NCI-H69 (cell line): ENCODE data around the gene UCP3.
A peak's percentile ranks its signal among the peaks of the same experiment; 100 is the strongest.

Experiments used
- DNase-seq: peaks from one replicate; lab custom pipeline; 2025; lab: John Stamatoyannopoulos, UW

The UCP3 gene

DNA sequence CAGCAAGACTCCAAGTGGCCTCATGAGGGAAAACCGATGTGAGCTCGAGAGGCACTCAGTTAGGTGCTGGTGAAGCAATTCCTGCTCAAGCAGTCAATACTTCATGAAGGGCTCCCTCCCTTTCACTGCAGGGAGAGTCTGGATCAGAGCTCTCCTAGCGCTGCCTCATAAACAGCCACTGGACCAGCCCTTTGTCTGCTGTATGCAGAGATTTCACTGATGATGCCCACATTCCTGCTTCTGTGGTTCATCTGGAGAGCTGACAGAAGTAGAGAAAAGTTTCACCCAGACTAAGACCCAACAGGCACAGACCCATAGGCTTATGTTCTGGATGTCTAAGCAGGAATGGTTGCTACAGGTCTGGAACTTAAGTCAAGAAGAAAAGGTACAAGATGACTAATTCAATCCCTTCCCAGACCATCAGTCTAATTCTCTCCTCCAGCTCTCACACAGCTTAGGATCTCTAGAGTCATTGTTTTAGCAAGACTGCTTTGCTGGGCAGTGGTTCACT is 30.3 kb downstream of the UCP3 start:
- DNase-seq, result no peak

DNA sequence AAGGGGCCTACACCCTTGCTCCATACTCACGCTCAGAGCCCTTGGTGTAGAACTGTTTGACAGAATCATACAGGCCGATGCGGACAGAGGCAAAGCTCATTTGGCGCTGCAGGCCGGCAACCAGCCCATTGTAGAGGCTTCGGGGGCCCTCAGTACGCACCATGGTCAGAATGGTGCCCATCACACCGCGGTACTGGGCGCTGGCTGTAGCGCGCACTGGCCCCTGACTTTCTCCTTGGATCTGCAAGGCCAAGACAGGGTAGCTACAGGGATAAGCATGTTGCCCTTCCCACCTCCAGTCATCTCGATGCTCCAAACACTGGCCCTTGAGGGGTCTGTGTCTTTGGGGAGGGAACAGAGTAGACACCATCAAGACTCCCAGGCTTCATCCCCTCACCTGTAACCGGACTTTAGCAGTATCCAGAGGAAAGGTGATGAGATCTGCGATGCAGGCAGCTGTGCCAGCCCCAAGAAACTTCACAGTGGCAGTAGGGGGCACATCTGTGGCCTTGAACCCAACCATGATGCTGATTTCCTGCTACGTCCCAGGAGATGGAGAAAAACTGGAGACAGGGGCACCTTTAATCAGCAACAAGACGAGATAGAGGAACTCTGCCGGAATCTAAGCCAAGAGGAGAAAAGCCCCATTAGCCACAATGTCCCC is 30.9 kb downstream of the UCP3 start:
- no peak for DNase-seq

DNA sequence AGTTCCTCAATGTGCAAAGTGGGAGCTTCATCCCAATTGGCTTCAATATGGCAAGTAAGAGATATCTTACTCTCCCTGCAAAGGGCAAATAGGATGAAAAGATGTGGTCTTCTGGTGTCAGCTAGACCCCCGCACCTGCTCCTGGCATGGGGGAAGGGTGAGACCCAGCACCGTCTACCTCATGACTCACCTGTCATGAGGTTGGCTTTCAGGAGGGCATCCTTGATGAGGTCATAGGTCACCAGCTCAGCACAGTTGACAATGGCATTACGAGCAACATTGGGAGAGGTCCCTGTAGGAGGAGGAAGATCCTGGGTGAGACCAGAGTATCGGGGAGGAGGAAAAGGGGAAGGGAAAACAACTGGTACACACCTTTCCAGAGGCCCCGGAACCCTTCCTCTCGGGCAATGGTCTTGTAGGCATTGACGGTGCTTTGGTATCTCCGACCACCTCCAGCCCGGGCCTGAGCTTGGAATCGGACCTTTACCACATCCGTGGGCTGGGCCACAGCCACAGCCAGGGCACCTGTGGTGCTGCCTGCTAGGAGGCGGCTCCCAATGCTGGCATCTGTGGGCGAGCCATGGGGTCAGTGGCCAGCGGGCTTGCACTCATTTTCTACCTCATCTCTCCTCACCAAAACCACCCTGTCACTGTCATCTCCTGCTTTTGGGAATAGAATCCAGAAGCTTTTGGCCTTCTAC is 32.3 kb downstream of the UCP3 start:
- no peak for DNase-seq

DNA sequence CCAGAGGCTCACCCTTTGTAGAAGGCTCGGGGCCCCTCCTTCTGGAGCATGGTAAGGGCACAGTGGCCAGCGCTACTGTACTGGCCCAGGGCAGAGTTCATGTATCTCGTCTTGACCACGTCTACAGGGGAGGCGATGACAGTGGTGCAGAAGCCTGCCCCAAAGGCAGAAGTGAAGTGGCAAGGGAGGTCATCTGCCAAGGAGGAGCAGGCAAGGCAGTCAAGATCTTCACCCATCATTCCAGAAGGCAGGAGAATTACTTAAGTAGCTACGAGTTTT is 33.5 kb downstream of the UCP3 start:
- no peak for DNase-seq

DNA sequence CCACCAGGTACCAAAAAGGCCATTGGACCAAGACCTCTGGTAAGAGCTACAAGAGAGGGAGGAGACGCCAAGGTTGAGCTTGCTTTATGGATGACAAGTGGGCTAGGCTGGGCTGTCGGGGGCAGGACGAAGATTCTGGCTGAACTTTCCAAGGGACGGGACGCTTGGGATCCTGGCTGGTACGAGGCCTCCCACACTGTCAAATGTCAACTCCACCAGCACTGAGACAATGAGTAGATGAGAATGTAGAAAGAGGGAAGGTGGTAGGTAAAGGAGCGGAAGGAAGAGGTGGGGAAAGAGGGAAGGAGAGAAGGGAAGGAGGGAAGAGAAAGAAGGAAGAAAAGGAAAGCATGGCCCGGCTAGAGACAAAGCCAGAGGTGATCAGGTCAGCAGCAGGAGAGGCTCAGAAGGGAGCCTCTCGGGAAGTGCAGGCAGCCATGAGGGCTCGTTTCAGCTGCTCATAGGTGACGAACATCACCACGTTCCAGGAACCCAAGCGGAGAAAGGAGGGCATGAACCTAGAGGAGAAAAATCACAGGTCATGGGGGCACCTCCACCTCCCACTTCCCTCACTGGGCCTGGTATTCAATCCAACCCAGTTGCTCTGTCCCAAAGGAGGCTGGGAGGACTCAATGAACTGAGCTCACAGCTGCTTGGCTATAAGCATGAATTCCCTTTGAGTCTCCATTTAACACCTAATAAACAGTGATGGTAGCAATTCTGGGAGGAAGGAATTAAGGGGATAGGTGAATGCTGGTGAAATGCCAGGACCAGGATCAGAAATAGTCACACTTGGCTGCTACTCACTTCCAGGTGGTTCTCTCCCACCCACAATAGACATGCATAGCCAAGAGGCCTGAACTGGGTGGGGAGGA is 34.0 kb downstream of the UCP3 start:
- DNase-seq, result no peak

DNA sequence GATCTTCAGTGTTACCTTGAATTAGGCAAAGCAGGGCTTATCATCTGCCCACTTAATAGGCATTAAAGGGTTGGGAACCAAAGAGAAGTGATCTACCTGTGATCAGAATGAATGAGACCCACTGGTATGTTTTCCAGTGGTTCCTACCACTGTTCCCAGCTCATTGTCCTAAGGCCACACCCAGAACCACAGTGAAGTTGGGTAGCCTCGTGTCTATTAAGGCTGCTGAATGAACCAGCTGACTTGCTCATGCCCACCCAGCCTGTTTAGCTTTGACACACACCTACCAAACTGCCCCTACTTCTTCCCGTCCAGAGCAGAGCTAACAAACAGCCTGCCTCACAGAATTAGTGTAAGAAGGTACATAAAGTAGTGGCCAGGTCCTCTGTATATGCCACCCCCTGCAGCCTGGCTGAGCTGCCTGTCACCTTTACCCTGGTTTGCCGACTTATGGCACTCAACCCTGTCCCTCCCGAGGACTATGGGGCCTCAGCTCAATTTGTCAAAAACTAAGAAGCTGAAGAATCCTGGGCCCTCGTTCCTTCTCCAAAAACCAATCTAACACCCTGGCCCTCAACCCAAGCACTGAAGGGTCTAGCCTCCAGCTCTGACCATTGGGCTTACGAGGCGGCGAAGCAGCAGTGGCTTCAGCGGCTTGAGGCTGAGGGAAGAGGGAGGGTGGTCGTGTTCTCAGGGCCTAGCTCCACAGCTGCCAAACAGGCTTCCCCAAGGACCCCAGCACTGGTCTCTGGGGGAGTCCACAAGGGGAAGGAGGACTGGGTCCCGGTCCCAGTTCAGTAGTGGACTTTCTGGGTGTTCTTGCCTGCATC is 36.0 kb downstream of the UCP3 start:
- peak; percentile 57 for DNase-seq

DNA sequence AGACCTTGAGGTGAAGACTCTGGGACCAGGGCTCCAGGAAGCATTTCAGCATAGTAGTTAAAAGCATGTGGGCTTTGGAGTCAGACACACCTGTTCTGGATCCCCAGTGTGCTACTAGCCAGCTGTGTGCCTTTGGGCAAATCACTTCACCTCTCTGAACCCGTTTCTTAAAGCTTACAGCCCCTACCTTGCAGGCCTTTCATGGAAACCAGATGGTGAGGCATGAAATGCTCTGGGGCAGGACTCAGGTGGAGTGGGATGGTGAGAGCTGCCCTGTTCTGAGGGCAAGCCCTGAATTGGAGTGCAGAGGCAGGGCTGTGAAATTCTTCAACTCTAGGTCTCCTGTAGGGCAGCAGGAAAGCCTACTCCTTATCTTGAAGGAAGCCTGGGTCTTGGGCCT is 36.7 kb downstream of the UCP3 start:
- DNase-seq, result peak; percentile 57

DNA sequence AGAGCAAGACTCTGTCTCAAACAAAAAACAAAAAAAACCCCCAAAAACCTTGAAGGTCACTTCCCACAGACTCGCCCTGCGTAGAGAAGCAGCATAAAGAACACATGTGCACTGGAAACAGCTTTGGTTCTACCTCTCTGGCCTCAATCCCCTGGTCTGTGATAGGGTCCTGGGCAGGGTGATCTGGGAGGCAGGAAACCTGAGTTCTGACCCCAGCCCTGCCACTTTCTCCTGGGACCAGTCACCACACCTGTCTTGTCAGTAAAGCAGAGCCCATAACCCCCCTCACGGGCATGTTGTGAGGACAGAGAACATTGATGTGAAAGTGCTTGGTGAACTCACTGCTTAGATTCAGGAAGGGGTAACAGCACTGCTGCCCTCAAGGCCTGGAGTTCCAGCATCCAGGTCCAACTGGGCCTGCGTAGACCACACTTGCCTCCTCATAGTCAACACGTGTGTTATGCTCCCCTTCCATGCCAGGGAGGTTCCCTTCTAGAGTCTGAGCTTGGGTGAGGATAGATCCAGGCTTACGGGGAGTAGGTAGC is 37.6 kb downstream of the UCP3 start:
- peak; percentile 51 for DNase-seq

DNA sequence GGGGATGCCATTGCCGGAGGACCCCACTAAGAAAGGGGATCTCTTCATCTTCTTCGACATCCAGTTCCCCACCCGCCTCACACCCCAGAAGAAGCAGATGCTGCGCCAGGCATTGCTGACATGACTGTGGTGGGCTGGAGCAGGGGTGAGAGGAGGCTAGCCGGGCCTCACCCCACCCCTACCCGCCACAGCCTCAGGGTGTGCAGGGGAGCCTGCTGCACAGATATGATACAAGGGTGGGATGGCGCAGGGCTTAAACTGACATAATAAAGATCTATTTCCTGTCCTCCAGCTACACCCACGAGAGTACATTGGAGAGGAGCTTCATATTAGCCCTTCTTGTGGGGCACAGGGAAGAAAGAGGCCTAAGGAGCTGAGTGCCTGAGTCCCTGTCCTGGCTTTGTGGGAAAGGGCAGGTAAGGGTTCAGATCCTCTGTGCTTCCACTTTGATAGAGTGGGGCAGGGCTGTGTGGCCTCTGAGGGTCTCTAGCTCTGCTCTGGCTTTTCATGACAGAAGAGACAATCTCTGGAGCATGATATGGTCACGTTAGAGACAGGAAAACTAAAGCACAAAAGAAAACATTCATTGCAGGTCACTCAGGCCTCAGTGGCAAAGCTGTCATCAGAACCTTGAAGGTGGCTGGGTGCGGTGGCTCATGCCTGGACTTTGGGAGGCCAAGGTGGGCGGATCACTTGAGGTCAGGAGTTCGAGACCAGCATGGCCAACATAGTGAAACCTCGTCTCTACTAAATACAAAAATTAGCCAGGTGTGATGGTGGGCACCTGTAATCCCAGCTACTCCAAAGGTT is 38.7 kb downstream of the UCP3 start:
- peak; percentile 30 for DNase-seq

DNA sequence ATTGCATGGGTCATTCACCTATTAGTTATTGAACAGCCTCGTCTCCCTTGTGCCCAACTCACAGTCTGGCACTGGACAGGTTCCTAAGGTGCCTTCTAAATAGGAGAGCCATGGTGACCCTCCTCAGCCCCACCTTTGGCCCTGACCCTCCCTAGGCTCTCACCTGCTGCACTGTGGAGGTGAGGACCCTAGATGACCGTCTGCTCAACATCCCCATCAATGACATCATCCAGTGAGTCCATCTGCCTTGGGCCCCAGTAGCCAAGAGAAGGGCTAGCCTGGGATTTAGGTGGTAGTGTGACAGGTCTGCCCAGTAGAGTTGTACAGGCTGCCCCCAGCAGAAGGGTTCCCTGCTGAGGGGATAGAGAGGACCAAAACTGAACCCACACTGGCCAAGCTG is 39.8 kb downstream of the UCP3 start:
- DNase-seq, result no peak

DNA sequence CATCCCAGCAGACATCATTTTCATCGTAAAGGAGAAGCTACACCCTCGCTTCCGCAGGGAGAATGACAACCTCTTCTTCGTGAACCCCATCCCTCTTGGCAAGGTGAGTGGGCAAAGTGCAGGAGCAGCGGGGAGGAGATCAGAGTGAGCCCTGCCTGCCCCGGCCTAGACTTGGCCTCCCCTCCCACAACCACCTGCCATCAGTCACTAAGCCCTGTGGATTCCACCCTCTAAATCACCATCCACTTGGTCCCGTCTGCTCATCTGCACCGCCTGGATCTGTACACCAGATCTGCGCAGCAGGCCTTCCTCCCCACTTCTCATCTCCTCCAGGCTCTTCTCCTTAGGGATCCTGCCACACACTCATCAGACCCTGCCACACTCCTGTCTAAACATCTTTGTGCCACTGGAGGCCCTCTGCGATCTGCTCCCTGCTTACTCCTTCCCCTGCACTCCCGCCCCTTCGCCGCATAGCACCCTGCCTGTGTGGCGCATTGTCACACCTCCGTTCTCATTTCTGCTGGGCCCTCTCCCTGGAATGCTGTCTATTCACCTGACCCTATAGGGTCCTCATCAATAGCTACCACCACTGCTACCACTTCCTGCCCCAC is 40.4 kb downstream of the UCP3 start:
- peak; percentile 20 for DNase-seq

DNA sequence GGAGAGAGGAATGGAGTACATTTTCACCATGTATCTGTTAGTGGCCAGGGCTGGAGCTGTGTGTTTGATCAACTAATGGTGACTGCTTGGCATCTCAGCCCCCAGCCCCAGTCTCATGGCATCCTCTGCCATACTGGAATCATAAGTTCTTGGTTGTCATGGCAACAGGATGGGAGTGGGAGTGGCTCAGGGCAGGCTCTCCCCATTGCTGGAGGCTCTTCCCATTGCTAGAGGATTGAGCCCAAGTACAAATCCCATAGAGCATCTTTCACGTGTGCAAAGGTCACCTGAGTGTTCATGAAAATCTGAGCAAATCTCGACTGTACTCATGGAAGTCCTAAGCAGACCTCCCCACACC is 43.1 kb downstream of the UCP3 start:
- peak; percentile 47 for DNase-seq

DNA sequence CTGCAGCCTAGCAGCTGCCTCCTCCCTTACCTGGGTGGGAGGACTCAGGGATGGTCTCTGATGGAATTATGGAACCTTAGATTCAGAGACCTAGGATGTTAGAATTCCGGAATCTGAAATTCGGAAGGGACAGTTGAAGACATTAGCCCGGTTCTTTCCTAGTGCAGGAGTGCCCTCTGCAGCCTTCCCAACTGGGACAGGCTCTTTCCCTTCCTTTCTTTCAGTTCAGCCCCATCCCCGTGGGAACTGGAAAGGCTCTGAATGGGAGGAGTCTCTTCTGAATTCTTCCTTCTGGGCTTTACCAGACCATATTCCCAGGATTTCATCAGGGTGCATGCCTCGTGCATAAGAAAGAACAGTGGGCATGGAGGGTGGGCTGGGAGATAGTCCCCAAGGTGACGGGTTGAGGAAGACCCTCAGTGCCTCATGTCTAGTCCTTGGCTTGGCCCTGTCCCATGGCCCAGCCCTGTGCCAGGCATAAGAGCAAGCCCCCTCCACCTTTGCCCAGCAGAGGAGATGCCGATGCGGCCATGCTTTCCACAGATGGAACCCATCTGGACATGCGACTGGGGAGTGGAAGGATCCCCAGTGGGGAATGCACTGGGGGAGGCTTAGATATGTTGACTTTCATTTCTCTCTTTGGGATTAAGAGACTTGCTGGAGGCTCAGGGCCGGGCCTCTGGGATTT is 43.7 kb downstream of the UCP3 start:
- DNase-seq, result peak; percentile 54

DNA sequence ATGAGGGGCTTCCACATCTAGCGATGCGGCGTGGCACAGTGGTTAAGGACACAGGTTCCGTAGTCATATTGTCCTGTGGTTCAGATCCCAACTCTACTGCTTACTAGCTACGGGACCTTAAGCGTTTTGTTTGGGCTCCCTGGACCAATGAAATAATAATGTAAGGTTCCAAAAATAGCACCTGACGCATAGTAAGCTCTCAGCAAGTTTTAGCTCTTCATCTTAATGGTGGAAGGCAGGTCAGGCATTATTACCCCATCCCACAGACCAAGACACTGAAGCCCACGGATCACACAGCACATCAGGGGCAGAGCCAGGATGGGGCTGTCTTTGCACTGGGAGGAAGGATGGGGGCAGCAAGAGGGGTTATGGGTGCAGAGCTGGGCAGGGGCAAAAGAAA is 45.0 kb downstream of the UCP3 start:
- DNase-seq, result no peak

DNA sequence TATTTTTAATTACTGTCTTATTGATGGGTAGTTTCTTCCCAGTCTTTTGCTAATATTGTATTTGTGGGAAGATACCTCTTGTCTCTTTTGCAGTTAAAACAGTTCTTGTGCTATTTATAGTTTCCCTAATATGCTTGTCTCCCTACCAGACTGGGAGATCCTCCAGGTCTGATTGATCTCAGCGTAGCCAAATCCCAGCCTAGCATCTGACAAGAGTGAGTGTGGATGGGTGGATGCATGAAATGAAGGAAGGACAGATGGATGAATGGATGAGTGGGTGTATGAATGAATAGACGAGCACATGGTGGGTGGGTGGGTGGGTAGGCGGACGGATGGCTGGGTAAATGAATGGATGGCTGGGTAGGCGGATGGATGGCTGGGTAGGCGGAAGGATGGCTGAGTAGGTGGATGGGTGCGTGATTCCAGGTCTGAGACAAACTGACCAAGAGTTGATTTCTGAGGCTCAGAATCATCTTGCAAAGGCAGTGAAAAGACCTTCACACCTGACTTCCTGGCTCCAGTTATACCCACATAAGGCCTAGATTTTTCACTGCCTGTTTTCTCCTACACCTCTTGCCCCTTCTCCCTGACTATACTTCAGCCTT is 46.7 kb downstream of the UCP3 start:
- DNase-seq, result no peak

DNA sequence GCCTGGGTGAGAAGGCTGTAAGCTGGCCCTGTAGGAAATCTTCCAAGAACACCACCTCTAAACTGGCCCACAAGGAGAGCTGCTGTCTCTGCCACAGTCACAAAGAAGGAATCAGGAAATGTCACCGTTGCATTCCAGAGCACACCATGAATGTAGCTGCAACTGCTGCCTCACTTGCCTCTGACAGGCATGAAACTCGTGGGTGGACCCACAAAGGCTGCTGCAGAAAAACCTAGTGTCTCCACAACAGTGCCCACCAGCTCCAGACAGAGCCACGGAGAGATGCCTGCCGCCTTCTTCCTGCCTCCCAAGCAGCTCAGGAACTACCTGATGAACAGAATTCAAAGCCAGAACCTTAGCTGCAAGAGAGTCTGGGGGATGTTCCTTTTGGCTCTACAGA is 47.6 kb downstream of the UCP3 start:
- DNase-seq, result no peak

DNA sequence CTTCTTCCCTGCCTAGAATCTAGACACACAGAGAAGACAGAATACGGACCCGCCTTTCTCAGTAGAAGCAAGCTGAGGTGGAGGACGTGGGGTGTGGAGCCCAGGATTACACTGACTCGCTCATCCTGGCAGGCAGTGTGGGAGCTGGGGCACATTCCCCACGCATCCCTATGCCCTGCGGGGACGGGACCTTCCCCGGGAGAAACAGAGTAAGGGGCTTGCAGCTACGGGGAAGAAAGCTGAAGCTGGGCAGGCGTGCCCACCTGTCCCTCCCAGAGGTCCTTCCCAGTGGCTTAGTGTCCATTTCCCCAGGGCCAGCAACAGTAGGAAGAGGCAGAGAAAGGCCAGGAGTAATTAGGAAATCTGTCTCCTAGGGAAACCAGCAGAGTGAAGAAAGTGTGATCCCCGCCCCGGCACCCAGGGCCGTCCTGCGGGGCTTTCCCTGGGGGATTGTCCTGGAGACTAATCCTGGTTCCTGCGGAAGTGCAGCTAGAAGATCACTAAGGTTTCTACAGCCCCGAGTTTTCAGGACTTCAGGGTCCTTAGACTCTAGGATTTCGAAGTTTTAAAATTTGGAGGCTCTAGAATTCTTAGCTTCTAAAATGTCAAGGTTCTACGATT is 50.3 kb downstream of the UCP3 start:
- no peak for DNase-seq

DNA sequence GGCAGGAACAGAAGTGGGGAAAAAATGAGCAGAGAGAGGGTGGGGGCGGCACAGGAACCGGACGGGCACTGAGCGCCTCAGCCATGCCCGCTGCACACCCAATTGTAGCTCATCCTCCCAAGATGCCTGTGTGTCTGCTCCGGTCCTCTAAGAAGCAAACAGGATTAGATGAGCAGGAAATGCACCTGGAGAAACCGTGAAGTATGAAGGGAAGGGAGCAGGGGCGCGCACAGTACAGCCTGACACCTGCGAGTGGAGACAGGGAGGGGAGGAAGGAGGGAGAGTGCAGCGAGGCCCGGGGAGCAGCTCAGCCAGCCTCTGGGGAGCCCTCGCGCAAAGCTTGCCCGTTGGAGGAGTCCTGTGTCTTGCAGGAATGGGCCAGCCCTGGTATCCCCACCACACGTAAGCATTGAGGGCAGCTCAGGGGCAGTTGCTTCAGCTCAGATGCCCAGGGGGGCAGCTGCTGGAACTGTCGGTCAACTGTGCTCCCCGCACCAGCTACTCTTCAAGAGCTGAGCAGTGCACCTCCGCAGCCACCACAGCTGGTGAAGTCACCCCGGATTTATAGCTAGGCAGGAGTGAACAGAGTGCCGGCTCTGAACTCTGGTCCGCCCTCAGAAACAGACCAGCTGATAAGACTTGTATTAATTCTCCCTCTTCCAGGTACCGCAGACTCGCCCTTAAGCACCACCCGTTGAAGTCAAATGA is 51.1 kb downstream of the UCP3 start:
- peak; percentile 60 for DNase-seq
